PFSK-1 (cell line): ENCODE measurements around the gene SGMS2.

Experiments
- FOXP2 ChIP-seq: optimal IDR thresholded peaks from 2 replicates; pipeline ENCODE3; 2011; ENCODE audit warnings: borderline replicate concordance, control low read depth, inconsistent platforms; ENCODE audit not compliant: insufficient read depth; ENCODE audit errors: extremely low read length, extremely low read depth
- POLR2AphosphoS5 ChIP-seq: IDR thresholded peaks from 2 replicates; pipeline ENCODE4 v1.6.1; 2012; ENCODE audit warnings: low read depth, mild to moderate bottlenecking, control low read depth, low read length, moderate library complexity
- SIN3A ChIP-seq: IDR thresholded peaks from 2 replicates; pipeline ENCODE4 v1.6.1; 2012; ENCODE audit warnings: mild to moderate bottlenecking, low read length, moderate library complexity, borderline replicate concordance; ENCODE audit not compliant: insufficient read depth
- TAF1 ChIP-seq: IDR thresholded peaks from 2 replicates; pipeline ENCODE4 v1.6.1; 2012; ENCODE audit warnings: low read length, control low read depth, borderline replicate concordance; ENCODE audit not compliant: insufficient read depth
- TF ChIP-seq, protein P1 (sequence below), 2 experiments: IDR thresholded peaks; 2 replicates each; pipeline versions ENCODE4 v1.6.1 to v1.8.0; 2011 to 2012; ENCODE audit warnings: low read depth in 2 of 2, low read length in 2 of 2, control low read depth in 1 of 2, inconsistent platforms in 1 of 2, mild to moderate bottlenecking in 1 of 2, moderate library complexity in 1 of 2; ENCODE audit not compliant: insufficient read depth in 1 of 2

SGMS2 gene

DNA sequence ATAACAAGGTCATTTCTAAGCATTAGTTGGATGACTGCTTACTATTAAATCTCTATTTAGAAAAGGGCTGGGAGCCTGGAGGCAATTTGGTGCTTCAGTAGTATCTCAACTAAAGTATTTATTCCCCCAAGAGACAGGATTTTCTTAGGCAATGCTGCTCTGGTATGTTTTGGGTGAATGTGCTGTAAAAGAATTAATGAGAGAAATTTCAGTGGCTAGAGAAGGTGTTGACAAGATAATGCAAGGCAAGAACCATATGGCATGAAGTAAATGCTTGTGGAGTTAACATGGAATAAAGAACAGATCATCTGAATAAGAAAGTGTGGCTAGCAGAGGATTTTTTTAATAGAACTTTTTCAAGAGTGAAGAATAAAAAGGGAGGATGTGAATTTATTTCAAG, 110.5 kb downstream of the SGMS2 start:
- TF ChIP-seq TAF1 (no peak), POLR2AphosphoS5 (no peak), SIN3A (no peak), FOXP2 (no peak)
- TF ChIP-seq, protein P1, sequence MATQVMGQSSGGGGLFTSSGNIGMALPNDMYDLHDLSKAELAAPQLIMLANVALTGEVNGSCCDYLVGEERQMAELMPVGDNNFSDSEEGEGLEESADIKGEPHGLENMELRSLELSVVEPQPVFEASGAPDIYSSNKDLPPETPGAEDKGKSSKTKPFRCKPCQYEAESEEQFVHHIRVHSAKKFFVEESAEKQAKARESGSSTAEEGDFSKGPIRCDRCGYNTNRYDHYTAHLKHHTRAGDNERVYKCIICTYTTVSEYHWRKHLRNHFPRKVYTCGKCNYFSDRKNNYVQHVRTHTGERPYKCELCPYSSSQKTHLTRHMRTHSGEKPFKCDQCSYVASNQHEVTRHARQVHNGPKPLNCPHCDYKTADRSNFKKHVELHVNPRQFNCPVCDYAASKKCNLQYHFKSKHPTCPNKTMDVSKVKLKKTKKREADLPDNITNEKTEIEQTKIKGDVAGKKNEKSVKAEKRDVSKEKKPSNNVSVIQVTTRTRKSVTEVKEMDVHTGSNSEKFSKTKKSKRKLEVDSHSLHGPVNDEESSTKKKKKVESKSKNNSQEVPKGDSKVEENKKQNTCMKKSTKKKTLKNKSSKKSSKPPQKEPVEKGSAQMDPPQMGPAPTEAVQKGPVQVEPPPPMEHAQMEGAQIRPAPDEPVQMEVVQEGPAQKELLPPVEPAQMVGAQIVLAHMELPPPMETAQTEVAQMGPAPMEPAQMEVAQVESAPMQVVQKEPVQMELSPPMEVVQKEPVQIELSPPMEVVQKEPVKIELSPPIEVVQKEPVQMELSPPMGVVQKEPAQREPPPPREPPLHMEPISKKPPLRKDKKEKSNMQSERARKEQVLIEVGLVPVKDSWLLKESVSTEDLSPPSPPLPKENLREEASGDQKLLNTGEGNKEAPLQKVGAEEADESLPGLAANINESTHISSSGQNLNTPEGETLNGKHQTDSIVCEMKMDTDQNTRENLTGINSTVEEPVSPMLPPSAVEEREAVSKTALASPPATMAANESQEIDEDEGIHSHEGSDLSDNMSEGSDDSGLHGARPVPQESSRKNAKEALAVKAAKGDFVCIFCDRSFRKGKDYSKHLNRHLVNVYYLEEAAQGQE (IDR thresholded peaks at IDR 0.05; ENCODE audit: insufficient read depth in 1 of 2, low read depth in 2 of 2, low read length in 2 of 2), result no peak

DNA sequence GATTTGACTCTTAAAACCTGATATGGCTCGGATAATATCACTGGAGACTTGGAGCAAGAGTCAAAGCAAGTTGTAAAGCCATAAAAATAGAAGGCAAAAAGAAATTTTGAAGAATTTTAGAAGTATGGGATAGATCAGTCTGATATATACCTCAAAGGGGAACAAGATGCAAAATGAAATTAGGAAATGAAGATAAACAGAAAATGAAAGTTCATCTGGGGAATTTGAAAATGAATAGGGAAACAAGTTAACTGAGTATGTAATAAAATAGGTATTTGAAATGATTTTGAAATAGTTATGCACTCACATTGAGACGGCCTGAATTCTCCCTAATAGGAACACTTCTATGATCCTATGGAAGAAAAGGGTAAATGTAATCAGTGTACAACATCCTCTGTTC, 112.3 kb downstream of the SGMS2 start:
- TF ChIP-seq FOXP2, result no peak
- TF ChIP-seq, protein P1 (IDR thresholded peaks at IDR 0.05; ENCODE audit: insufficient read depth in 1 of 2, low read depth in 2 of 2, low read length in 2 of 2), result no peak
- TF ChIP-seq TAF1, result no peak
- no peak for TF ChIP-seq SIN3A
- TF ChIP-seq POLR2AphosphoS5, result no peak

DNA sequence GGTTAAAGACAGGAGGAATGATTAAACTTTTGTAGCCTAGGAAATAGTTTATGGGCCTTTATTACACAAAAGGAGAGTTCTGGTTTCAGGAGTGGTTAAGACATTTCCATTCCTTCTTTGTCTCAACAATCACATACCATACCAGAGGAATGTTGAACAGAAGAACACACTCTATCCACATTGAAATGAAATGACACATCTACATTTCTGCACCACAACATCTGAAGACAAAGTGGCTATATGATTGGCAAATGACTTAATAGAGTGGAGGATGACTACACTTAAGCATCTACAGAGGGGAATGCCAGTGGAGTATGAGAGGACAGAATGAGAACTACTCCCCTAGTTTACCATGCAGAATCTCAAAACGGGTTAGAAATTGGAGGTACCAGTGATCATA, 114.6 kb downstream of the SGMS2 start:
- TF ChIP-seq SIN3A, result no peak
- TF ChIP-seq POLR2AphosphoS5, result no peak
- no peak for TF ChIP-seq FOXP2
- TF ChIP-seq, protein P1 (IDR thresholded peaks at IDR 0.05; ENCODE audit: insufficient read depth in 1 of 2, low read depth in 2 of 2, low read length in 2 of 2), result no peak
- TF ChIP-seq TAF1, result no peak

DNA sequence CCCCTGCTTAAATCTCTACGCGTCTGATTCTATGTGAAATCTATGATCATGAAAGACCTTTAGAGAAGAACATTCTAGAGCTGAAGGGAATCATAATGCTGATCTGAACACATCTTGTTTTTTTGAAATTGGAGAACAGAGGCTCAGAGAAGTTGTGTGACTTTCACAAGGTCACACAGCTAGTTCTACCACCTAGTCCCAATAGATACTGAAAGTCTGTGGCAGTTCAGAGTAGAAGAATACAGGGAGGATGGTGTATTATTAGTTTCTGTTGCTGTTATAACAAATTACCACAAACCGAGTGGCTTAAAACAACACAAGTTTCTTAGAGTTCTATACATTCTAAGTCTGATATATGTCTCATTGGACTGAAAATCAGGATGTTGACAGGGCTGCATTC, 121.1 kb downstream of the SGMS2 start:
- TF ChIP-seq POLR2AphosphoS5, result no peak
- TF ChIP-seq, protein P1 (IDR thresholded peaks at IDR 0.05; ENCODE audit: insufficient read depth in 1 of 2, low read depth in 2 of 2, low read length in 2 of 2), result no peak
- no peak for TF ChIP-seq TAF1
- no peak for TF ChIP-seq SIN3A
- no peak for TF ChIP-seq FOXP2
